ENCODE results near the gene SORCS2. TPM values are rescaled to one million over a fixed set of nuclear protein-coding genes. Genes with fewer than 3 reads are reported as not detected.
"Not testable (repeated sequence)": the region's sequence is repeated elsewhere in the genome, so short reads cannot be mapped to it uniquely, and the experiment has no call there.

Gene SORCS2
- total and polyA plus RNA-seq, 2 of the 13 experiments (the other 11 are each of a cell fraction or from before 2014, with no cell fraction given): 0.82 to 1.0 TPM

DNA sequence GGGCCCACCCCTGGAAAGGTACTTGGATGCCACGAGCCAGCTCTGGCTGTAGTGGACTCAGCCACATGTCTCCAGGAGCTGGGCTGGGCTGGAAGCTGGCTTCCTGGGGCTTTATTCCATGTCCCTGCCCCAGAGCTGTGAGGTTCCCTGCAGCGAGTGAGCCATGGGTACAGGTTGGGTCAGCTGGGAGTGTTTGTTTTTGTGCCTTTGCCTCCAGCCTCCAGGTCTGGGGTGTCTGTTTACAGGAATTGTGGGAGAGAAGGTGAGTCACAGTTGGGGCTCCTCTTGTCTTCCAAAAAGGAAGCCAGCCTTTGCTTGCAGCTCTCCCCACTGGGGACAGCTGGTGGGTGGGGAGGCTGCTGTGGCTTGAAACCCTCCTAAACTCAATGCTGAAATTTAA lies 21.5 kb downstream of the SORCS2 start:
- Histone ChIP-seq H3K36me3 (replicated peaks in 1 of 2; ENCODE audit: control insufficient read depth in 1 of 2, insufficient read depth in 2 of 2, low read length in 2 of 2) (no peaks in the 10 kb centered on the region), H3K9me3 (ENCODE audit: low read length) (peaks cover 8% of the 10 kb centered on the region), H3K27ac (ENCODE audit: extremely low read length, insufficient read depth, low read length) (no peak overlapping the region), H3K4me3 (replicated peaks in 1 of 3; ENCODE audit: insufficient read depth in 1 of 3, low read depth in 2 of 3, low read length in 3 of 3) (no peak overlapping the region), H3K9ac (ENCODE audit: insufficient read depth, low read depth, low read length) (no peak overlapping the region), H3K4me2 (ENCODE audit: low read depth, low read length) (no peak overlapping the region), H2AFZ (ENCODE audit: low read length) (no peak overlapping the region), H3K79me2 (ENCODE audit: insufficient read depth, low read length) (no peaks in the 10 kb centered on the region), H4K20me1 (ENCODE audit: insufficient read depth, low read length) (no peaks in the 10 kb centered on the region), H3K27me3 (ENCODE audit: control insufficient read depth in 1 of 2, insufficient read depth in 2 of 2, low read length in 2 of 2) (peaks cover 2 to 6% of the 10 kb centered on the region in 2 experiments; a peak in 2 of 5 replicates), H3K4me1 (ENCODE audit: insufficient read depth, low read length) (peaks cover 25% of the 10 kb centered on the region)
- no peak for FAIRE-seq
- ChIA-PET POLR2A (no interaction called here), CTCF (ENCODE audit: low intra/inter-chr PET ratio, low total read pairs) (no interaction called here)
- no TSS peak for BruUV-seq (replicated peaks)
- no peak for ATAC-seq
- intact Hi-C loops (cut with micrococcal nuclease; ENCODE audit: unreplicated experiment): no loop called here
- TF ChIP-seq, protein P1, sequence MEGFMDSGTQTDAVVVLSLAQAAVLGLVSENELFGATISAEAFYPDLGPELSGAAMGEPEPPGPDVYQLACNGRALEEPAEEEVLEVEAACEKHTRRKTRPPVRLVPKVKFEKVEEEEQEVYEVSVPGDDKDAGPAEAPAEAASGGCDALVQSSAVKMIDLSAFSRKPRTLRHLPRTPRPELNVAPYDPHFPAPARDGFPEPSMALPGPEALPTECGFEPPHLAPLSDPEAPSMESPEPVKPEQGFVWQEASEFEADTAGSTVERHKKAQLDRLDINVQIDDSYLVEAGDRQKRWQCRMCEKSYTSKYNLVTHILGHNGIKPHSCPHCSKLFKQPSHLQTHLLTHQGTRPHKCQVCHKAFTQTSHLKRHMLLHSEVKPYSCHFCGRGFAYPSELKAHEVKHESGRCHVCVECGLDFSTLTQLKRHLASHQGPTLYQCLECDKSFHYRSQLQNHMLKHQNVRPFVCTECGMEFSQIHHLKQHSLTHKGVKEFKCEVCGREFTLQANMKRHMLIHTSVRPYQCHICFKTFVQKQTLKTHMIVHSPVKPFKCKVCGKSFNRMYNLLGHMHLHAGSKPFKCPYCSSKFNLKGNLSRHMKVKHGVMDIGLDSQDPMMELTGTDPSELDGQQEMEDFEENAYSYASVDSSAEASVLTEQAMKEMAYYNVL (CRISPR knock-in tag; IDR thresholded peaks at IDR 0.05; ENCODE audit: borderline replicate concordance): no peak
- no peak for TF ChIP-seq GZF1 (CRISPR knock-in tag; IDR thresholded peaks at IDR 0.05)
- 20% methylated on average over 1 of the region's 2 CpGs for WGBS (ENCODE audit: low lambda C conversion rate)
- in situ Hi-C loops (cut with HindIII; ENCODE audit: extremely low pct_ligation_motif_present, low pct_unique_long_range_greater_than_20kb): no loop called here
- DNase-seq (ENCODE audit: low spot score): no peak

DNA sequence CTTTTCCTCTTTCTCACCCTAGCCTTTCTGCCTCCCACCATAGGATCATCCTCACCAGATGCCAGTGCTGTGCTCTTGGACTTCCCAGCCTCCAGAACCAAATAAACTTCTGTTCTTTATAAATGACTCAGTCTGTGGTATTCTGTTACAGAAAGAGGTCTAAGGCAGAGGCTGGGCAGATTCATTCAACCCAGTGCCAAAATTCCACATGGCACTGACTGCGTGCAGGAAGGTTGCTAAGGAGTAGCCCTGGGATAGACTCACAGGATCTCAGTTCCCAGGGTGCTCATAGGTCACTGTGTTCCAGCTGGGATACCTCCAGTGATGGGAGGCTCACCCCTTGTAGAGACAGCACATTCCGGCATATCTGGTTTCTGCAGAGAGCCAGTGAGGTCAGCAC lies 22.0 kb downstream of the SORCS2 start:
- ATAC-seq: no peak
- H3K4me3 ChIP-seq (replicated peaks in 1 of 3; ENCODE audit: insufficient read depth in 1 of 3, low read depth in 2 of 3, low read length in 3 of 3): no peak overlapping the region
- no peak overlapping the region for H3K27ac ChIP-seq (ENCODE audit: extremely low read length, insufficient read depth, low read length)
- FAIRE-seq: no peak
- no TSS peak for BruUV-seq (replicated peaks)
- H3K9me3 ChIP-seq (ENCODE audit: low read length): peaks cover 8% of the 10 kb centered on the region
- DNase-seq (ENCODE audit: low spot score): no peak
- CTCF ChIA-PET (ENCODE audit: low intra/inter-chr PET ratio, low total read pairs): no interaction called here
- POLR2A ChIA-PET: no interaction called here
- no peak overlapping the region for H3K4me2 ChIP-seq (ENCODE audit: low read depth, low read length)
- no peaks in the 10 kb centered on the region for H3K79me2 ChIP-seq (ENCODE audit: insufficient read depth, low read length)
- in situ Hi-C loops (cut with HindIII; ENCODE audit: extremely low pct_ligation_motif_present, low pct_unique_long_range_greater_than_20kb): no loop called here
- intact Hi-C loops (cut with micrococcal nuclease; ENCODE audit: unreplicated experiment): no loop called here
- H2AFZ ChIP-seq (ENCODE audit: low read length): no peak overlapping the region
- no peaks in the 10 kb centered on the region for H4K20me1 ChIP-seq (ENCODE audit: insufficient read depth, low read length)
- 14% methylated on average over 1 of the region's 2 CpGs for WGBS (ENCODE audit: low lambda C conversion rate)
- H3K27me3 ChIP-seq (ENCODE audit: control insufficient read depth in 1 of 2, insufficient read depth in 2 of 2, low read length in 2 of 2): peaks cover 2 to 6% of the 10 kb centered on the region in 2 experiments; a peak in 2 of 5 replicates
- H3K9ac ChIP-seq (ENCODE audit: insufficient read depth, low read depth, low read length): no peak overlapping the region
- peaks cover 25% of the 10 kb centered on the region for H3K4me1 ChIP-seq (ENCODE audit: insufficient read depth, low read length)
- TF ChIP-seq NONO (IDR thresholded peaks at IDR 0.05) (no peak), NONO (CRISPR knock-in tag; conservative IDR thresholded peaks at IDR 0.05) (no peak), ZNF564 (CRISPR knock-in tag; IDR thresholded peaks at IDR 0.05) (peak; percentile 85; the same call in 1 of the 2 replicates)
- no peaks in the 10 kb centered on the region for H3K36me3 ChIP-seq (replicated peaks in 1 of 2; ENCODE audit: control insufficient read depth in 1 of 2, insufficient read depth in 2 of 2, low read length in 2 of 2)

DNA sequence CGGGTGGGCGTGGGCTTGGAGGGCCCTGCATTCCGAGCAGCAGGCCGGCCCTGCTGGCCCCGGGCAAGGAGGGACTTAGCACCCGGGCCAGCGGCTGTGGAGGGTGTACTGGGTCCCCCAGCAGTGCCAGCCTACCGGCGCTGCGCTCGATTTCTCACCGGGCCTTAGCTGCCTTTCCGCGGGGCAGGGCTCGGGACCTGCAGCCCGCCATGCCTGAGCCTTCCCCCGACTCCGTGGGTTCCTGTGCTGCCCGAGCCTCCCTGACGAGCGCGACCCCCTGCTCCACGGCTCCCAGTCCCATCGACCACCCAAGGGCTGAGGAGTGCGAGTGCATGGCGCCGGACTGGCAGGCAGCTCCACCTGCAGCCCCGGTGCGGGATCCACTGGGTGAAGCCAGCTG lies 22.8 kb downstream of the SORCS2 start:
- H3K4me2 ChIP-seq (ENCODE audit: low read depth, low read length); CTCF ChIA-PET (ENCODE audit: low intra/inter-chr PET ratio, low total read pairs); H3K9ac ChIP-seq (ENCODE audit: insufficient read depth, low read depth, low read length); in situ Hi-C loops (cut with HindIII; ENCODE audit: extremely low pct_ligation_motif_present, low pct_unique_long_range_greater_than_20kb); intact Hi-C loops (cut with micrococcal nuclease; ENCODE audit: unreplicated experiment); BruUV-seq (replicated peaks); H3K36me3 ChIP-seq (replicated peaks in 1 of 2; ENCODE audit: control insufficient read depth in 1 of 2, insufficient read depth in 2 of 2, low read length in 2 of 2); H3K4me3 ChIP-seq (replicated peaks in 1 of 3; ENCODE audit: insufficient read depth in 1 of 3, low read depth in 2 of 3, low read length in 3 of 3); H3K27ac ChIP-seq (ENCODE audit: extremely low read length, insufficient read depth, low read length); H2AFZ ChIP-seq (ENCODE audit: low read length); H3K27me3 ChIP-seq (ENCODE audit: control insufficient read depth in 1 of 2, insufficient read depth in 2 of 2, low read length in 2 of 2); H4K20me1 ChIP-seq (ENCODE audit: insufficient read depth, low read length); FAIRE-seq; DNase-seq (ENCODE audit: low spot score); POLR2A ChIA-PET; H3K79me2 ChIP-seq (ENCODE audit: insufficient read depth, low read length); H3K9me3 ChIP-seq (ENCODE audit: low read length); ATAC-seq: not testable (repeated sequence)
- 79% methylated on average over 7 of the region's 29 CpGs for WGBS (ENCODE audit: low lambda C conversion rate)
- H3K4me1 ChIP-seq (ENCODE audit: insufficient read depth, low read length): peaks cover 25% of the 10 kb centered on the region
